Memory B cell (primary cell): ENCODE measurements around the gene COPA.

Experiments
- ATAC-seq: fragments of 150-1000 bp; cut with Tn5 transposase; 2 replicates; pipeline ENCODE4 v1.10.0; 2021; ENCODE audit warnings: low read depth, mild to moderate bottlenecking, moderate library complexity
- DNase-seq, 2 donors: peaks; one replicate each; pipeline ENCODE4 v3.0.0; 2022; ENCODE audit warnings: low spot score in 2 of 2
- H3K27ac Mint-ChIP-seq: one replicate; pipeline ENCODE4 v1.8.0; 2022; ENCODE audit warnings: mild to moderate bottlenecking, moderate library complexity, mixed read lengths
- H3K27me3 Mint-ChIP-seq: one replicate; pipeline ENCODE4 v1.8.0; 2022; ENCODE audit warnings: mixed read lengths
- H3K36me3 Mint-ChIP-seq: one replicate; pipeline ENCODE4 v1.8.0; 2022; ENCODE audit warnings: mild to moderate bottlenecking, mixed read lengths
- H3K4me1 Mint-ChIP-seq: one replicate; pipeline ENCODE4 v1.8.0; 2022; ENCODE audit warnings: mixed read lengths
- H3K4me3 Mint-ChIP-seq: one replicate; pipeline ENCODE4 v1.8.0; 2022; ENCODE audit warnings: mild to moderate bottlenecking, moderate library complexity, mixed read lengths
- H3K9me3 Mint-ChIP-seq: one replicate; pipeline ENCODE4 v1.8.0; 2022; ENCODE audit warnings: mixed read lengths

Gene COPA

DNA sequence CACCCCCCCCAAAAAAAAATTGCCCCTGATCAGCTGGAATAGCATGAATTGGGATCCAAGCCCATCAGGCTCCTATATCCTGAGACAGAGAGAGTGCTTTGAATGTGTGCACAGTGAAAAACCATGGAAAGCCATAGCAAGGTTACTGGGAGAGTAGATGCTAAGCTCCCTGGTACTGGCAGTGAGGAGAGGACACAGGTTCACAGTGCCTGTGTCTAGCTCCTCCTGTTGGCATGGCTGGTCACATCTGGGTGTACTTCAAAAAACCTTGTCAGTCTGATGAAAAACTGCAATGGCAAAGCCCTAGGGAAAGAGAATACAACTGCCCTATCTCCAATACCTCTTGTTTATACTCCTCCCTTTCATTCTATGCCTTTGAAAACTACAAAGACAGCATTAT lies 12.9 kb downstream of the COPA start:
- no peaks in the 10 kb centered on the region for H3K27me3 Mint-ChIP-seq
- no peaks in the 10 kb centered on the region for H3K9me3 Mint-ChIP-seq
- H3K4me3 Mint-ChIP-seq = no peak overlapping the region
- H3K4me1 Mint-ChIP-seq = peaks cover 5% of the 10 kb centered on the region
- H3K27ac Mint-ChIP-seq = peak overlapping the region; percentile 51
- DNase-seq (no peak), ATAC-seq (no peak)
- peaks cover 34% of the 10 kb centered on the region for H3K36me3 Mint-ChIP-seq

- DNase-seq = no peak
- H3K36me3 Mint-ChIP-seq = peaks cover 35% of the 10 kb centered on the region
- no peaks in the 10 kb centered on the region for H3K27me3 Mint-ChIP-seq
- H3K9me3 Mint-ChIP-seq = no peaks in the 10 kb centered on the region
- H3K4me3 Mint-ChIP-seq = no peak overlapping the region
- ATAC-seq = no peak
- peaks cover 5% of the 10 kb centered on the region for H3K4me1 Mint-ChIP-seq
- H3K27ac Mint-ChIP-seq = no peak overlapping the region
Measured at GRCh38 chr1:160328184-160328583, 14.9 kb downstream of the COPA start.

DNA sequence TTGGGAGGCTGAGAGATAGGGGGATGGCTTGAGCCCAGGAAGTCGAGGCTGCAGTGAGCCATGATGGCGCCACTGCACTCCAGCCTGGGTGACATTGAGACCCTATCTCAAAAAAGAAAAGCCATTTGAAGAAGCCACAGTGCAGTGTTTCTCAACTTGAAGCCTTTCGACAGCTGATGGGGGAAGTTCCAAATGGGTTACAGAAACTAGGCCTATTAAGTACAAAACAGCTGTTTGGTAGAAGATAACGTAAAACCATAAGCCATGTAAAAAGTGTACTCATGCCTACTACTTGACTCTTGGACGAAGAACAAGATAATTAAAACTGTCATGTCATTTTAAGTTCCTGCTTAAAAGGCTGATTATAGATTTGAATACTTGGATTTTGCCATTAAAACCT lies 16.6 kb downstream of the COPA start:
- Mint-ChIP-seq H3K27me3 (no peaks in the 10 kb centered on the region), H3K4me3 (no peak overlapping the region), H3K27ac (no peak overlapping the region), H3K36me3 (peaks cover 37% of the 10 kb centered on the region), H3K9me3 (no peaks in the 10 kb centered on the region), H3K4me1 (peaks cover 5% of the 10 kb centered on the region)
- ATAC-seq (no peak), DNase-seq (no peak)

DNA sequence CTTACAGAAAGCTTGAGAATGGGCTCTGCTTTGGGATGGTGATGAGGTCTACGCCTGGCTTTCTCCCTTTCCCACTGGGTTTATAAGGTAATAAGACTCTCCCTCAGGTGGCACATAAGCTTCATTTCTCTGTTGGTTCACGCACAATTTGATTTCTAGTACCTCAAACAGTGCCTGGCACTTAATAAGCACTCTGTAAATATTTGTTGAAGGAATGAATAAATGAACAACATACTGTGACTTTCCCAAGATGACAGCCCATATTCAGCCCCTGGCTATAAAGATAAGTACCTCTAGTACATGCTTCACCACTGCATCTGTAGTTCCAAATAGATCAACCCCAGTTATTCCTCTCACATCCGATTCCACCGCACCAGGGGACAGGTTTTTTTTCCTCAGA lies 17.8 kb downstream of the COPA start:
- Mint-ChIP-seq H3K4me1 (peaks cover 3% of the 10 kb centered on the region), H3K36me3 (peaks cover 36% of the 10 kb centered on the region), H3K27ac (peak overlapping the region; percentile 55), H3K9me3 (no peaks in the 10 kb centered on the region), H3K4me3 (no peak overlapping the region), H3K27me3 (no peaks in the 10 kb centered on the region)
- no peak for ATAC-seq
- no peak for DNase-seq

DNA sequence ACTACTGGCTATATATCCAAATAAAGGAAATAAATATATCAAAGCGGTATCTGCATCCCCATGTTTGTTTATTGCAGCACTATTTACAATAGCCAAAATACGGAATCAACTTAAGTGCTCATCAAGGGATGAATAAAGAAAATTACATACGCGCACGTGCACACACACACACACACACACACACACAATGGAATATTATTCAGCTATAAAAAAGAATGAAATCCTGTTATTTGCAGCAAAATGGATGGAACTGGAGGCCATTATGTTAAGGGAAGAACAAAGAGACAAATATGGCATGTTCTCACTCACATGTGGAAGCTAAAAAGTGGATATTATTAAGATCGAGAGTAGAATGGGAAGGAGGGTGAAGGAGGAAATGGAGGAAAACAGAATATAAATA lies 20.2 kb downstream of the COPA start:
- Mint-ChIP-seq H3K27me3 (no peaks in the 10 kb centered on the region), H3K4me1 (peaks cover 6% of the 10 kb centered on the region), H3K36me3 (peaks cover 42% of the 10 kb centered on the region), H3K4me3 (no peak overlapping the region), H3K27ac (no peak overlapping the region), H3K9me3 (no peaks in the 10 kb centered on the region)
- DNase-seq = no peak
- ATAC-seq = no peak

GRCh38 chr1:160315359-160315758 lies 27.7 kb downstream of the COPA start:
- no peak for DNase-seq
- Mint-ChIP-seq H3K9me3 (peaks cover 9% of the 10 kb centered on the region), H3K4me3 (no peak overlapping the region), H3K4me1 (peaks cover 10% of the 10 kb centered on the region), H3K36me3 (peaks cover 68% of the 10 kb centered on the region), H3K27ac (peak overlapping the region; percentile 63), H3K27me3 (no peaks in the 10 kb centered on the region)
- no peak for ATAC-seq

GRCh38 chr1:160309571-160309970 lies 33.5 kb downstream of the COPA start:
- Mint-ChIP-seq H3K4me1 (peaks cover 32% of the 10 kb centered on the region), H3K9me3 (no peaks in the 10 kb centered on the region), H3K27me3 (no peaks in the 10 kb centered on the region), H3K27ac (peak overlapping the region; percentile 97), H3K36me3 (peaks cover 53% of the 10 kb centered on the region), H3K4me3 (no peak overlapping the region)
- DNase-seq (no peak), ATAC-seq (no peak)

DNA sequence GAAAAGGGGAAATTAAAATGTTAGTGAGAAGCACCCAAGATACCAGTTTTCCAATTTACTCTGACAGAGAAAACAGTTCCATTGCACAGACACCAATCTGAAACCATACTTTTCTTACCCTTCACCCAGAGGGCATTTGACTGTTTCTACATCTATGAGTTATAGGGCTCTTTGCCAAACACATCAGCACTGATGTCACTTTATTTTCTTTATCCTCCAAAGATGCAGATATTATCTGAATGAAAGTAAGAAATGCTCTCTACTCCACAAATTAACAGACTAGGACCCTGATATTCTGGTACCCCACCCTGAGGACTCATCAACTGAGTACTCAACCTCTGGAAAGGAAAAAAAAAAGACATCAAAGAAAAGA lies 33.9 kb downstream of the COPA start:
- Mint-ChIP-seq H3K4me1 (peaks cover 32% of the 10 kb centered on the region), H3K27me3 (no peaks in the 10 kb centered on the region), H3K4me3 (no peak overlapping the region), H3K27ac (peak overlapping the region; percentile 97), H3K9me3 (no peaks in the 10 kb centered on the region), H3K36me3 (peaks cover 52% of the 10 kb centered on the region)
- DNase-seq = no peak
- no peak for ATAC-seq

- no peak for ATAC-seq
- DNase-seq = no peak
- no peaks in the 10 kb centered on the region for H3K9me3 Mint-ChIP-seq
- no peak overlapping the region for H3K4me3 Mint-ChIP-seq
- peaks cover 32% of the 10 kb centered on the region for H3K4me1 Mint-ChIP-seq
- H3K36me3 Mint-ChIP-seq = peaks cover 51% of the 10 kb centered on the region
- no peaks in the 10 kb centered on the region for H3K27me3 Mint-ChIP-seq
- peak overlapping the region; percentile 97 for H3K27ac Mint-ChIP-seq
Measured at GRCh38 chr1:160308451-160309184, 34.4 kb downstream of the COPA start.

DNA sequence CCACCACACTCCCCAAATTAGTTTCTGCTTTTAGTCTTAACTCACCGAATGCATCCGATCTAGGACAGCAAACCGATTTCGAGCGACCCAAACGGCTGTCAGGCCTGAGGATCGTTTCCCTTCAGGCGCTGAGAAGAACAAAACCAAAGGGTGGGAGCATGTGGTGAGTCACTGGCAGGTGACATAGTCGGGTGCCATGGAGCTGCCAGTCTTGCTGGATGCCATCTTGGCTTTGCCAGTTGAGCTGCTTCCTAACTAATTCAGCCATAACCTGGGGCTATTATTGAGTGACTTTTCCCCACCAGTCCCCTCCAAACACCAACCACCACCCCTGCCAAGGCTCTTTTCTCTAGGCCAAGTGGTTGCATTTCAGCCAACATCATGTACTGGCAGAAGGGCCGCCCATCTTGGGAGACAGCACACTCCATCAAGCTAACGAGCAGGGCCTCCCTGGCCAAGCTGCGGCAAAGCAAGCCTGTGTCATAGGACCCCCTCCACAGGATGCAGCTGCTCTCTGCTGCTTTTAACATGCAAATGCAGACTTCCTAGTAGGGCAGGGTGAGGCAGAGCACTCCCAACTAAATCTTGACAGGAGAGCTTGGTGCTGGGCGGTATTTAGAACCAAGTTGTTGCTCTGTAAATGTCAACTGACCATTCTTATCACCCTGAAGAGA lies 35.8 kb downstream of the COPA start:
- peak; percentile 37 to 59 for DNase-seq
- Mint-ChIP-seq H3K36me3 (peaks cover 46% of the 10 kb centered on the region), H3K27me3 (no peaks in the 10 kb centered on the region), H3K27ac (peak overlapping the region; percentile 97), H3K4me1 (peaks cover 32% of the 10 kb centered on the region), H3K4me3 (peak overlapping the region; percentile 60), H3K9me3 (no peaks in the 10 kb centered on the region)
- ATAC-seq = peak; percentile 100

DNA sequence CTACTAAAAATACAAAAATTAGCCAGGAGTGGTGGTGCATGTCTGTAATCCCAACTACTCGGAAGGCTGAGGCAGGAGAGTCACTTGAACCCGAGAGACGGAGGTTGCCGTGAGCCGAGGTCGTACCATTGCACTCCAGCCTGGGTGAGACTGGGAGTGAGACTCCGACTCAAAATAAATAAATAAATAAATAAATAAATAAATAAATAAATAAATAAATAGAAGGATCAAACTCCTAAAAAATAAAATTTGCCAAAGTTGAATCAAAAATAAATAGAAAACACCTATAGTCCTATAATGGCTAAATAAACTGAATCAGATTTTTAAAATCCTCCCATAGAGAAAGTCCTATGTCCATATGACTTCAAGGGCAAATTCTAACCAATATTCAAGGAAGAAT lies 42.9 kb downstream of the COPA start:
- Mint-ChIP-seq H3K4me3 (no peak overlapping the region), H3K4me1 (no peaks in the 10 kb centered on the region), H3K27me3 (no peaks in the 10 kb centered on the region), H3K27ac (no peak overlapping the region), H3K36me3 (peaks cover 39% of the 10 kb centered on the region), H3K9me3 (no peaks in the 10 kb centered on the region)
- DNase-seq = no peak
- no peak for ATAC-seq

DNA sequence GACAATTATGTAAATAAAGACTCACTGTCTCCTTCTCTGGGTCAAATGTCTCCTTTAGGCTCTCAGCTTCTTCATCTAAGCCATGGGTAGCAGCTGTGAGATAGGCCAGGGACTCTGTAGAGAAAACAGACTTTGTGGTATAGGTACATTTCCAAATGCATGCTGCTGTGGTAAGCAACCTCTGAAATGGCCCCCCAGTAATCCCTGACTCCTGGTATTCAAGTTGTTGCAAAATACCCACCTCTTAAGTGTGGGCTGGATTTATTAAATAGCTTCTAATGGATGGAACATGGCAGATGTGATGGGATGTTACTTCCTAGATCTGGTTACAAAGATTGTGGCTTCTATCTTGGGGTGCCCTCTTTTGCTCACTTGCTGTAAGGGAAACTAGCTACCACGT lies 47.0 kb downstream of the COPA start:
- Mint-ChIP-seq H3K36me3 (peaks cover 57% of the 10 kb centered on the region), H3K27ac (no peak overlapping the region), H3K9me3 (no peaks in the 10 kb centered on the region), H3K27me3 (no peaks in the 10 kb centered on the region), H3K4me1 (peaks cover 4% of the 10 kb centered on the region), H3K4me3 (no peak overlapping the region)
- DNase-seq (no peak), ATAC-seq (no peak)

DNA sequence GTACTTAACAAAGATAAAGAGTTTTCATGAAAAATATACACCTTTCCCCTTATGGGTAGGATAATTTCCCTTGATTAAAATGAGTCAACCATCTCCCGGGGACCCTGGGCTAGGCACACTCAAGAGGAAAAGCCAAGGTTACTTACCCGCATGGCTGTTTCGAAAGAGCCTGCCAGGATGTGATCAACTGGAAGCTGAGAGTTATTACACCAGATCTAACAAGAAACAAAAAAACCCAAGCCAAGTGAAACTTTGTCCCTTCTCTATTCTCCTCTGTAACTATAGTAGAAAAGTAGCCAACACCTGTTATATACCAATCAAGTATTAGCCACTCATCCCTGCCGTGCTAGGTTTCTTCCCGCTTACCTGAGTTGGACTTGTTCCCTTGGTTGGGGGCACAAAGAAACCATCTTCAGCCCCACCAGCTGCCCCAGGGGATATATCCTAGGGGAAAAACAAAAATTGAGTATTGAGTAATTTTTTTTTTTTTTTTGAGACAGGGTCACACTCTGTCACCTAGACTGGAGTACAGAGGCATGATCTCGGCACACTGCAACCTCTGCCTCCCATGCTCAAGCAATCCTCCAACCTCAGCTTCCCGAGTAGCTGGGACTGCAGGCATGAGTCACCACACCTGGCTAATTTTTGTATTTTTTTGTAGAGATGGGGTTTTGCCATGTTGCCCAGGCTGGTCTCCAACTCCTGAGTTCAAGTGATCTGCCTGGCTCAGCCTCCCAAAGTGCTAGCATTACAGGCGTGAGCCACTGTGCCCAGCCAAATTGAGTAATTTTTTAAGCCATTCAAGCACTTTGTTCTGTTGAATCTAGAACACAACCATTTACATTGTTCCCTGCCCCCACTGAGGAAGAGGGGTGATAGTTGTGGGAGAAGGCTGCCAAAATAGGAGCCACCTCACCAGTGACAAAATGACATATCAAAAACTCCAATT lies 49.8 kb downstream of the COPA start:
- Mint-ChIP-seq H3K27ac (peak overlapping the region; percentile 63), H3K27me3 (no peaks in the 10 kb centered on the region), H3K4me1 (peaks cover 4% of the 10 kb centered on the region), H3K36me3 (peaks cover 52% of the 10 kb centered on the region), H3K9me3 (no peaks in the 10 kb centered on the region), H3K4me3 (no peak overlapping the region)
- DNase-seq = no peak
- no peak for ATAC-seq
